ENCODE data around the gene NRXN3.

NRXN3 gene

DNA sequence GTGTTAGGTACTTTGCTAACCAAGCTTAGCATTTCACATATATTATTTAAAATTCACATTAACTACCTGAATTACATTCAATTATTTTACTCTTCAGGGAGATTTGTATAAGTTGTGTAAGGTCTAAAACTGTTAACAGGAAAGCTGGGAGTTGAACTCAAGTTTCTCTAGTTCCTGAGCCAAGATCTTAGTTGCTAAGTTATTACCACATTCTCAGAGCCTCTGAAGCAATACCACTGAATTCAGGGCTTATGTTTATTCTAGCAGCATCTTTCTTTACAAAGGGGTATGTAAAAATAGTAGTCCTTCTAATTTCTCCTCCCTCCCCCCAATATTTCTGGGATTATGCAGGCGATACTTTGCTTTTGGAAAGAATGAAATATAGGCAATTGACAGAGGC, 1254.3 kb downstream of the NRXN3 start:
- ChIA-PET POLR2A (no interaction called here), CTCF (interaction anchor here (0.6 to 0.7 kb wide), 2 partner anchors 97 to 117 kb away, joined by 3 to 5 read pairs; no protein-coding TSS in a partner anchor)
- Histone ChIP-seq H3K4me3 (ENCODE audit: low read depth, low read length) (no peak overlapping the region), H3K9me3 (ENCODE audit: control insufficient read depth, insufficient read depth, low read depth, low read length) (no peaks in the 10 kb centered on the region; the same call in 1 of the 2 replicates), H3K27ac (ENCODE audit: extremely low read depth, low read depth, low read length) (no peak overlapping the region), H3K4me1 (ENCODE audit: control insufficient read depth, insufficient read depth, low read length) (peaks cover 12% of the 10 kb centered on the region; the same call in 1 of the 2 replicates), H3K36me3 (ENCODE audit: control insufficient read depth in 2 of 2, insufficient read depth in 1 of 2, low read length in 2 of 2) (no peaks in the 10 kb centered on the region; a peak in 1 of 3 replicates)
- TF ChIP-seq, protein P1, sequence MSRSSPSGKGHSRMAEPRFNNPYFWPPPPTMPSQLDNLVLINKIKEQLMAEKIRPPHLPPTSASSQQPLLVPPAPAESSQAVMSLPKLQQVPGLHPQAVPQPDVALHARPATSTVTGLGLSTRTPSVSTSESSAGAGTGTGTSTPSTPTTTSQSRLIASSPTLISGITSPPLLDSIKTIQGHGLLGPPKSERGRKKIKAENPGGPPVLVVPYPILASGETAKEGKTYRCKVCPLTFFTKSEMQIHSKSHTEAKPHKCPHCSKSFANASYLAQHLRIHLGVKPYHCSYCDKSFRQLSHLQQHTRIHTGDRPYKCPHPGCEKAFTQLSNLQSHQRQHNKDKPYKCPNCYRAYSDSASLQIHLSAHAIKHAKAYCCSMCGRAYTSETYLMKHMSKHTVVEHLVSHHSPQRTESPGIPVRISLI (tag by site-specific recombination; IDR thresholded peaks at IDR 0.05), result no peak
- TF ChIP-seq ZNF777 (tag by site-specific recombination; IDR thresholded peaks at IDR 0.05; ENCODE audit: borderline replicate concordance) (no peak), ZNF623 (tag by site-specific recombination; IDR thresholded peaks at IDR 0.05) (no peak), HOXD13 (CRISPR knock-in tag; IDR thresholded peaks at IDR 0.05; ENCODE audit: borderline replicate concordance) (no peak)
- TF ChIP-seq, protein P2, sequence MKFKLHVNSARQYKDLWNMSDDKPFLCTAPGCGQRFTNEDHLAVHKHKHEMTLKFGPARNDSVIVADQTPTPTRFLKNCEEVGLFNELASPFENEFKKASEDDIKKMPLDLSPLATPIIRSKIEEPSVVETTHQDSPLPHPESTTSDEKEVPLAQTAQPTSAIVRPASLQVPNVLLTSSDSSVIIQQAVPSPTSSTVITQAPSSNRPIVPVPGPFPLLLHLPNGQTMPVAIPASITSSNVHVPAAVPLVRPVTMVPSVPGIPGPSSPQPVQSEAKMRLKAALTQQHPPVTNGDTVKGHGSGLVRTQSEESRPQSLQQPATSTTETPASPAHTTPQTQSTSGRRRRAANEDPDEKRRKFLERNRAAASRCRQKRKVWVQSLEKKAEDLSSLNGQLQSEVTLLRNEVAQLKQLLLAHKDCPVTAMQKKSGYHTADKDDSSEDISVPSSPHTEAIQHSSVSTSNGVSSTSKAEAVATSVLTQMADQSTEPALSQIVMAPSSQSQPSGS (tag by site-specific recombination; IDR thresholded peaks at IDR 0.05; ENCODE audit: low read depth), result no peak

DNA sequence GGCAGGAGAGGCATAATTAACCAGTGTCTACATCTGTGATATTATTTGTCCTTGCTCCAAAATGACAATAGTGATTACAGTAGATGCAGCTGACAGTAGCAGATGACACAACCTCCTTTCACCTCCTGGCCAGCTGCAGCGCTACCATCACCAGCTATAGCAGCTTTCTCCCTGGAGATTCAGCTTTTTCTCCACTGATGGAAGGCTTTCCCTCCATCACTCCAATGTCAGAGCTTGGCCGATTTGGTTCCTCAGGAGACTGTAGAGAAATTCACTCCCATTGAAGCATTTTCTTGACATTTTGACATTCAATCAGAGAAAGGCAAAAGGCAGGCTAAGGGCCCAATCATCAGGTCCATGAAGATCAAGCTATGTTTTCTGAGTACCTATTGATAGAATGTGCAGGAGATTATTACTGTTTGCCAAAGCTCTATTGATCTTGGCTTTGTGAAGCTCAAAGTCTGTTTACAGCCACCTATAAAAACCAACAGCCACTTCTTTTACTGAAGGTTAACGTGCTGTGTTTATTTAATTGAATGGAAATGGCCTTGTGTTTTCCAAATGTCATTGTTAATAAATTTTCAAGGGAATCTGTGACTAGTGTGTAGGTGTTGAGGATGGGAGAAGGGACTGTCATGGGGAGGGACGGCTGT, 1256.1 kb downstream of the NRXN3 start:
- CTCF ChIA-PET, result no interaction called here

DNA sequence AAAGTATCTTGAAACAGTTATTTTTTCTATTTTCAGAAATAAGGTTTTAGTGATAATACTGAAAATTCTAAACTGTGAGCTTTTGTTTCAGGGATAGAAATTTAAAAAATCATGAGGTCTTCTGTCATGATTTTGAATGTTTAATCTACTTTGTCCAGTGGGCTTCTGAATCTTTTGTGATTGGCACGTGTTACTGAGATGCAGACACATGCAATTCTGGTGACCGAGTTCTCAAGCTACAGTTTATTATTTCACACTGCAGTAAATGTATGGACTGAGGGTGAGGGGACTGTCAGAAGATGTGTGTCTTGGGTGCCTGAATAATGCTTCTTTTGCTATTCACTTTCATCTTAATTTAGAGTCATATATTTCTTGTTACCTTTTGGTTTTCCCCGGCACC, 1262.5 kb downstream of the NRXN3 start:
- 0 out of 2 replicates have a peak, but pooled peaks cover 2% of the 10 kb centered on the region for H3K4me1 ChIP-seq (ENCODE audit: control insufficient read depth, insufficient read depth, low read length)
- no peaks in the 10 kb centered on the region; the same call in 1 of the 2 replicates for H3K9me3 ChIP-seq (ENCODE audit: control insufficient read depth, insufficient read depth, low read depth, low read length)
- H3K4me3 ChIP-seq (ENCODE audit: low read depth, low read length), result no peak overlapping the region
- H3K27ac ChIP-seq (ENCODE audit: extremely low read depth, low read depth, low read length), result no peak overlapping the region
- no peaks in the 10 kb centered on the region; a peak in 1 of 3 replicates for H3K36me3 ChIP-seq (ENCODE audit: control insufficient read depth in 2 of 2, insufficient read depth in 1 of 2, low read length in 2 of 2)
- ChIA-PET POLR2A (no interaction called here), CTCF (no interaction called here)
- TF ChIP-seq ZNF239 (tag by site-specific recombination; IDR thresholded peaks at IDR 0.05), result no peak
- TF ChIP-seq, protein P3, sequence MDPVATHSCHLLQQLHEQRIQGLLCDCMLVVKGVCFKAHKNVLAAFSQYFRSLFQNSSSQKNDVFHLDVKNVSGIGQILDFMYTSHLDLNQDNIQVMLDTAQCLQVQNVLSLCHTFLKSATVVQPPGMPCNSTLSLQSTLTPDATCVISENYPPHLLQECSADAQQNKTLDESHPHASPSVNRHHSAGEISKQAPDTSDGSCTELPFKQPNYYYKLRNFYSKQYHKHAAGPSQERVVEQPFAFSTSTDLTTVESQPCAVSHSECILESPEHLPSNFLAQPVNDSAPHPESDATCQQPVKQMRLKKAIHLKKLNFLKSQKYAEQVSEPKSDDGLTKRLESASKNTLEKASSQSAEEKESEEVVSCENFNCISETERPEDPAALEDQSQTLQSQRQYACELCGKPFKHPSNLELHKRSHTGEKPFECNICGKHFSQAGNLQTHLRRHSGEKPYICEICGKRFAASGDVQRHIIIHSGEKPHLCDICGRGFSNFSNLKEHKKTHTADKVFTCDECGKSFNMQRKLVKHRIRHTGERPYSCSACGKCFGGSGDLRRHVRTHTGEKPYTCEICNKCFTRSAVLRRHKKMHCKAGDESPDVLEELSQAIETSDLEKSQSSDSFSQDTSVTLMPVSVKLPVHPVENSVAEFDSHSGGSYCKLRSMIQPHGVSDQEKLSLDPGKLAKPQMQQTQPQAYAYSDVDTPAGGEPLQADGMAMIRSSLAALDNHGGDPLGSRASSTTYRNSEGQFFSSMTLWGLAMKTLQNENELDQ (tag by site-specific recombination; IDR thresholded peaks at IDR 0.05; ENCODE audit: low read depth), result no peak
- no peak for TF ChIP-seq ZNF664 (tag by site-specific recombination; IDR thresholded peaks at IDR 0.05)
- TF ChIP-seq ZNF354C (tag by site-specific recombination; IDR thresholded peaks at IDR 0.05; ENCODE audit: borderline replicate concordance, low read depth), result no peak
- no peak for TF ChIP-seq ZBTB7A (tag by site-specific recombination; IDR thresholded peaks at IDR 0.05; ENCODE audit: low read depth)
- TF ChIP-seq ZNF473 (tag by site-specific recombination; IDR thresholded peaks at IDR 0.05), result no peak
- no peak for TF ChIP-seq ZNF585B (tag by site-specific recombination; IDR thresholded peaks at IDR 0.05)
- TF ChIP-seq, protein P4, sequence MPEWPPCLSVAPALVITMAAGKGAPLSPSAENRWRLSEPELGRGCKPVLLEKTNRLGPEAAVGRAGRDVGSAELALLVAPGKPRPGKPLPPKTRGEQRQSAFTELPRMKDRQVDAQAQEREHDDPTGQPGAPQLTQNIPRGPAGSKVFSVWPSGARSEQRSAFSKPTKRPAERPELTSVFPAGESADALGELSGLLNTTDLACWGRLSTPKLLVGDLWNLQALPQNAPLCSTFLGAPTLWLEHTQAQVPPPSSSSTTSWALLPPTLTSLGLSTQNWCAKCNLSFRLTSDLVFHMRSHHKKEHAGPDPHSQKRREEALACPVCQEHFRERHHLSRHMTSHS (tag by site-specific recombination; IDR thresholded peaks at IDR 0.05), result no peak
- no peak for TF ChIP-seq ZBTB21 (tag by site-specific recombination; IDR thresholded peaks at IDR 0.05)

More for the DNA sequence above, 1256.1 kb downstream of the NRXN3 start:
- TF ChIP-seq, protein P5, sequence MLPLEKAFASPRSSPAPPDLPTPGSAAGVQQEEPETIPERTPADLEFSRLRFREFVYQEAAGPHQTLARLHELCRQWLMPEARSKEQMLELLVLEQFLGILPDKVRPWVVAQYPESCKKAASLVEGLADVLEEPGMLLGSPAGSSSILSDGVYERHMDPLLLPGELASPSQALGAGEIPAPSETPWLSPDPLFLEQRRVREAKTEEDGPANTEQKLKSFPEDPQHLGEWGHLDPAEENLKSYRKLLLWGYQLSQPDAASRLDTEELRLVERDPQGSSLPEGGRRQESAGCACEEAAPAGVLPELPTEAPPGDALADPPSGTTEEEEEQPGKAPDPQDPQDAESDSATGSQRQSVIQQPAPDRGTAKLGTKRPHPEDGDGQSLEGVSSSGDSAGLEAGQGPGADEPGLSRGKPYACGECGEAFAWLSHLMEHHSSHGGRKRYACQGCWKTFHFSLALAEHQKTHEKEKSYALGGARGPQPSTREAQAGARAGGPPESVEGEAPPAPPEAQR (tag by site-specific recombination; IDR thresholded peaks at IDR 0.05), result no peak
- TF ChIP-seq FEZF1 (tag by site-specific recombination; IDR thresholded peaks at IDR 0.05) (0 out of 2 replicates have a peak, but pooled peaks have one; percentile 8), ZNF16 (tag by site-specific recombination; IDR thresholded peaks at IDR 0.05; ENCODE audit: low read depth) (no peak), ZNF274 (IDR thresholded peaks at IDR 0.05; ENCODE audit: low read length) (no peak), ZNF274 (tag by site-specific recombination; IDR thresholded peaks at IDR 0.05; ENCODE audit: borderline replicate concordance) (no peak)
- TF ChIP-seq, protein P6, sequence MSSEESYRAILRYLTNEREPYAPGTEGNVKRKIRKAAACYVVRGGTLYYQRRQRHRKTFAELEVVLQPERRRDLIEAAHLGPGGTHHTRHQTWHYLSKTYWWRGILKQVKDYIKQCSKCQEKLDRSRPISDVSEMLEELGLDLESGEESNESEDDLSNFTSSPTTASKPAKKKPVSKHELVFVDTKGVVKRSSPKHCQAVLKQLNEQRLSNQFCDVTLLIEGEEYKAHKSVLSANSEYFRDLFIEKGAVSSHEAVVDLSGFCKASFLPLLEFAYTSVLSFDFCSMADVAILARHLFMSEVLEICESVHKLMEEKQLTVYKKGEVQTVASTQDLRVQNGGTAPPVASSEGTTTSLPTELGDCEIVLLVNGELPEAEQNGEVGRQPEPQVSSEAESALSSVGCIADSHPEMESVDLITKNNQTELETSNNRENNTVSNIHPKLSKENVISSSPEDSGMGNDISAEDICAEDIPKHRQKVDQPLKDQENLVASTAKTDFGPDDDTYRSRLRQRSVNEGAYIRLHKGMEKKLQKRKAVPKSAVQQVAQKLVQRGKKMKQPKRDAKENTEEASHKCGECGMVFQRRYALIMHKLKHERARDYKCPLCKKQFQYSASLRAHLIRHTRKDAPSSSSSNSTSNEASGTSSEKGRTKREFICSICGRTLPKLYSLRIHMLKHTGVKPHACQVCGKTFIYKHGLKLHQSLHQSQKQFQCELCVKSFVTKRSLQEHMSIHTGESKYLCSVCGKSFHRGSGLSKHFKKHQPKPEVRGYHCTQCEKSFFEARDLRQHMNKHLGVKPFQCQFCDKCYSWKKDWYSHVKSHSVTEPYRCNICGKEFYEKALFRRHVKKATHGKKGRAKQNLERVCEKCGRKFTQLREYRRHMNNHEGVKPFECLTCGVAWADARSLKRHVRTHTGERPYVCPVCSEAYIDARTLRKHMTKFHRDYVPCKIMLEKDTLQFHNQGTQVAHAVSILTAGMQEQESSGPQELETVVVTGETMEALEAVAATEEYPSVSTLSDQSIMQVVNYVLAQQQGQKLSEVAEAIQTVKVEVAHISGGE (tag by site-specific recombination; conservative IDR thresholded peaks at IDR 0.05; ENCODE audit: low read depth), result no peak
- H3K36me3 ChIP-seq (ENCODE audit: control insufficient read depth in 2 of 2, insufficient read depth in 1 of 2, low read length in 2 of 2), result no peaks in the 10 kb centered on the region; a peak in 1 of 3 replicates
- H3K4me3 ChIP-seq (ENCODE audit: low read depth, low read length), result no peak overlapping the region
- H3K27ac ChIP-seq (ENCODE audit: extremely low read depth, low read depth, low read length), result no peak overlapping the region
- H3K9me3 ChIP-seq (ENCODE audit: control insufficient read depth, insufficient read depth, low read depth, low read length), result no peaks in the 10 kb centered on the region; the same call in 1 of the 2 replicates
- POLR2A ChIA-PET, result no interaction called here
- H3K4me1 ChIP-seq (ENCODE audit: control insufficient read depth, insufficient read depth, low read length), result 0 out of 2 replicates have a peak, but pooled peaks cover 3% of the 10 kb centered on the region
